ENCODE measurements around the gene PIGT. TPM values are rescaled to one million over a fixed set of nuclear protein-coding genes. Genes with fewer than 3 reads are reported as not detected.

The PIGT gene
- total and polyA plus RNA-seq, 2 experiments from 2014 or later = 48.4 to 63.1 TPM

GRCh38 chr20:45404438-45404837 is 11.5 kb upstream of the PIGT start:
- peaks cover 29% of the 10 kb centered on the region for H3K36me3 Mint-ChIP-seq (ENCODE audit: low read depth)

More at GRCh38 chr20:45404438-45404837, 11.5 kb upstream of the PIGT start:
- Histone ChIP-seq H4K20me1 (replicated peaks; ENCODE audit: insufficient read depth) (no peaks in the 10 kb centered on the region; the same call in 1 of the 2 replicates), H3K9me2 (ENCODE audit: insufficient read depth) (peaks cover 3% of the 10 kb centered on the region; the same call in 1 of the 2 replicates), H2AFZ (no peak overlapping the region), H3K36me3 (ENCODE audit: insufficient read depth) (no peaks in the 10 kb centered on the region; the same call in 1 of the 2 replicates), H3K4me1 (ENCODE audit: insufficient read depth) (peaks cover 11% of the 10 kb centered on the region; the same call in 1 of the 2 replicates), H3K27ac (ENCODE audit: low read depth) (no peak overlapping the region), H3F3A (replicated peaks; ENCODE audit: low read depth) (peaks cover 11% of the 10 kb centered on the region; the same call in 1 of the 2 replicates), H3K4me3 (no peak overlapping the region), H3K4me2 (no peak overlapping the region), H3K79me2 (replicated peaks; ENCODE audit: insufficient read depth) (peaks cover 9% of the 10 kb centered on the region), H3K27me3 (ENCODE audit: insufficient read depth) (peaks cover 36% of the 10 kb centered on the region)
- Mint-ChIP-seq H3K4me1 (peaks cover 10% of the 10 kb centered on the region), H3K27me3 (ENCODE audit: insufficient read depth, low read depth, poor library complexity) (peaks cover 29% of the 10 kb centered on the region), H3K27ac (no peak overlapping the region), H3K4me3 (peak overlapping the region; percentile 48), H3K9me3 (peaks cover 29% of the 10 kb centered on the region)
- DNase-seq (ENCODE audit: low spot score) = no peak
- ATAC-seq = no peak
- TF ChIP-seq, protein P1, sequence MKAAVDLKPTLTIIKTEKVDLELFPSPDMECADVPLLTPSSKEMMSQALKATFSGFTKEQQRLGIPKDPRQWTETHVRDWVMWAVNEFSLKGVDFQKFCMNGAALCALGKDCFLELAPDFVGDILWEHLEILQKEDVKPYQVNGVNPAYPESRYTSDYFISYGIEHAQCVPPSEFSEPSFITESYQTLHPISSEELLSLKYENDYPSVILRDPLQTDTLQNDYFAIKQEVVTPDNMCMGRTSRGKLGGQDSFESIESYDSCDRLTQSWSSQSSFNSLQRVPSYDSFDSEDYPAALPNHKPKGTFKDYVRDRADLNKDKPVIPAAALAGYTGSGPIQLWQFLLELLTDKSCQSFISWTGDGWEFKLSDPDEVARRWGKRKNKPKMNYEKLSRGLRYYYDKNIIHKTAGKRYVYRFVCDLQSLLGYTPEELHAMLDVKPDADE (IDR thresholded peaks at IDR 0.05) = no peak
- no peak for TF ChIP-seq EZH2 (IDR thresholded peaks at IDR 0.05; ENCODE audit: low read depth, unreplicated experiment)
- no peak for TF ChIP-seq ZNF331 (CRISPR knock-in tag; IDR thresholded peaks at IDR 0.05; ENCODE audit: low read depth)
- TF ChIP-seq POLR2AphosphoS5 (IDR thresholded peaks at IDR 0.05; ENCODE audit: low read depth) = no peak
- TF ChIP-seq STAT1 (IDR thresholded peaks at IDR 0.05; ENCODE audit: unreplicated experiment) = no peak
- TF ChIP-seq ZNF462 (CRISPR knock-in tag; IDR thresholded peaks at IDR 0.05) = no peak
- no peak for TF ChIP-seq NANOG (IDR thresholded peaks at IDR 0.05; ENCODE audit: borderline replicate concordance)
- TF ChIP-seq REST (IDR thresholded peaks at IDR 0.05; ENCODE audit: unreplicated experiment) = no peak
- TF ChIP-seq EZH2phosphoT487 (IDR thresholded peaks at IDR 0.05; ENCODE audit: unreplicated experiment) = no peak
- no peak for TF ChIP-seq CREB1 (CRISPR knock-in tag; IDR thresholded peaks at IDR 0.05; ENCODE audit: low read depth)
- TF ChIP-seq, protein P2, sequence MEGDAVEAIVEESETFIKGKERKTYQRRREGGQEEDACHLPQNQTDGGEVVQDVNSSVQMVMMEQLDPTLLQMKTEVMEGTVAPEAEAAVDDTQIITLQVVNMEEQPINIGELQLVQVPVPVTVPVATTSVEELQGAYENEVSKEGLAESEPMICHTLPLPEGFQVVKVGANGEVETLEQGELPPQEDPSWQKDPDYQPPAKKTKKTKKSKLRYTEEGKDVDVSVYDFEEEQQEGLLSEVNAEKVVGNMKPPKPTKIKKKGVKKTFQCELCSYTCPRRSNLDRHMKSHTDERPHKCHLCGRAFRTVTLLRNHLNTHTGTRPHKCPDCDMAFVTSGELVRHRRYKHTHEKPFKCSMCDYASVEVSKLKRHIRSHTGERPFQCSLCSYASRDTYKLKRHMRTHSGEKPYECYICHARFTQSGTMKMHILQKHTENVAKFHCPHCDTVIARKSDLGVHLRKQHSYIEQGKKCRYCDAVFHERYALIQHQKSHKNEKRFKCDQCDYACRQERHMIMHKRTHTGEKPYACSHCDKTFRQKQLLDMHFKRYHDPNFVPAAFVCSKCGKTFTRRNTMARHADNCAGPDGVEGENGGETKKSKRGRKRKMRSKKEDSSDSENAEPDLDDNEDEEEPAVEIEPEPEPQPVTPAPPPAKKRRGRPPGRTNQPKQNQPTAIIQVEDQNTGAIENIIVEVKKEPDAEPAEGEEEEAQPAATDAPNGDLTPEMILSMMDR (conservative IDR thresholded peaks at IDR 0.05; ENCODE audit: low read depth in 2 of 2) = no peak
- TF ChIP-seq JUNB (IDR thresholded peaks at IDR 0.05; ENCODE audit: unreplicated experiment) = no peak
- TF ChIP-seq ZNF114 (CRISPR knock-in tag; IDR thresholded peaks at IDR 0.05) = no peak

Measured in GM23338 (cell line).